ENCODE results near the gene HEMK1.

The HEMK1 gene

DNA sequence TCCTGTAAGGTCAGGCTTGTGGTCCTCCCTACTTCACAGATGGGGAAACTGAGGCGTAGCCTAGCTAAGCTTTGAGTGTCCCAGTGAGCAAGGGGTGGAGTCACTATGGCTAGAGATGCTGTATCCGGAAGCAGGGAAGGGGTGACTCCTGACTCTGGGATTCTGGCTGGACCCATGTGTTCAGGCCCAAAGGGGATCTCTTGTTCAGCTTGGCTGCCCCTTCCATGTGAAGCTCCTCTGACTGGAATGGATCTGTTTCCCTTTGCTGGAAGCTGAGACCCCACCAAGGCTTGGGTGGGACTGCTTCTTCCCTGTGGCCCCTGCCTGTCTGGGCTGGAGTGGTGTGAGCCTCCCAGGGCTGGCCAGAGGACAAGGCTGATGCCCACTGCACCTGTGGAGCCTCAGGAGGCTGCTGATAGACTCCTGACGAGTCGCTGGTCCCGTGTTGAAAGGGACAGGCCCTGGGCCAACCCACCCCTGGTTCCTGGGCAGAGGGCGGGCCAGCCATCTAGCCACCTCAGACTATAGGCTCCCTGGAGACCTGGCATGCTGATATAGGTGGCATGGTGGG is 48.7 kb downstream of the HEMK1 start:
- Mint-ChIP-seq H3K27ac (peak overlapping the region; percentile 86), H3K36me3 (ENCODE audit: low read depth) (peaks cover 42% of the 10 kb centered on the region), H3K27me3 (ENCODE audit: low read depth) (no peaks in the 10 kb centered on the region), H3K9me3 (no peaks in the 10 kb centered on the region), H3K4me3 (peak overlapping the region; percentile 94), H3K4me1 (ENCODE audit: low read depth) (peaks cover 69% of the 10 kb centered on the region)

DNA sequence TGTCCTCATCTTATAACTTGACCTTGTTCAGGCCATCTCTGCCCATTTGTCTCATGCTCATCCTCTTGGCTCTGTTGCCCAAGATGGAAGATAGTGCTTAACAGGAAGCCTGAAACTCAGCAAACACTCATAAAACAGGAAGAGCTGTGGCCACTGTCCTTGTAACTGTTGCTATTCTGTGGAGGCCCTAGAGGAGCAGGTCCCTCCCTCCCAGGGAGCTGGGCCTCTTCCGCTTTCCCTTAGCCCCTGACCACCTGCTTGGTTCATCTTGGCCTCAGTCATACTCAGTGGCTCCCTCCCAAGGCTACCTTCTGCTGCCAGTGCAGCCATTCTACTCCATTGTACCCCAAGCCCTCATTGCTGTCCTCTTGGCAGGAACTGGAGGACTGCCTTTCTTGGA is 51.1 kb downstream of the HEMK1 start:
- H3K4me3 Mint-ChIP-seq = peak overlapping the region; percentile 94
- peaks cover 55% of the 10 kb centered on the region for H3K36me3 Mint-ChIP-seq (ENCODE audit: low read depth)
- no peaks in the 10 kb centered on the region for H3K9me3 Mint-ChIP-seq
- peak overlapping the region; percentile 94 for H3K27ac Mint-ChIP-seq
- no peaks in the 10 kb centered on the region for H3K27me3 Mint-ChIP-seq (ENCODE audit: low read depth)
- peaks cover 73% of the 10 kb centered on the region for H3K4me1 Mint-ChIP-seq (ENCODE audit: low read depth)

DNA sequence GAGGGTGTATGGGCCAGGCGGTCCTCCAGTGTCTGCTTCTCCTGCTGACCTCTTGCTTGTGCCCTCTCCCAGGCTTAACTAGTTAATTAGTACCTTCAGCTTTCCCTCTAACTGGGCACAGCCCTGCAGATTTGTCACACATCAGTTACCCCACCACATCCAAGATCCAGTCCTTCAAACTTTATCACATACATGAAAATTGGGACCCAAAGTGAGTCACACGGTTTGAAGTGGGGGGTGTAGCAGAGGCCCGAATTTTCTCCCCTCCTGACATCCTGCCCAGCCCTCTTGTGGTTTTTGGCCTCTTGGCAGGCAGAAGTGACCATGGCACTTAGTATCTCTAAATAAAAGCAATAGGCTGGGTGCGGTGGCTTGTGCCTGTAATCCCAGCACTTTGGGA is 51.5 kb downstream of the HEMK1 start:
- peak overlapping the region; percentile 94 for H3K4me3 Mint-ChIP-seq
- H3K36me3 Mint-ChIP-seq (ENCODE audit: low read depth) = peaks cover 56% of the 10 kb centered on the region
- H3K27ac Mint-ChIP-seq = peak overlapping the region; percentile 94
- no peaks in the 10 kb centered on the region for H3K27me3 Mint-ChIP-seq (ENCODE audit: low read depth)
- H3K9me3 Mint-ChIP-seq = no peaks in the 10 kb centered on the region
- H3K4me1 Mint-ChIP-seq (ENCODE audit: low read depth) = peaks cover 71% of the 10 kb centered on the region

DNA sequence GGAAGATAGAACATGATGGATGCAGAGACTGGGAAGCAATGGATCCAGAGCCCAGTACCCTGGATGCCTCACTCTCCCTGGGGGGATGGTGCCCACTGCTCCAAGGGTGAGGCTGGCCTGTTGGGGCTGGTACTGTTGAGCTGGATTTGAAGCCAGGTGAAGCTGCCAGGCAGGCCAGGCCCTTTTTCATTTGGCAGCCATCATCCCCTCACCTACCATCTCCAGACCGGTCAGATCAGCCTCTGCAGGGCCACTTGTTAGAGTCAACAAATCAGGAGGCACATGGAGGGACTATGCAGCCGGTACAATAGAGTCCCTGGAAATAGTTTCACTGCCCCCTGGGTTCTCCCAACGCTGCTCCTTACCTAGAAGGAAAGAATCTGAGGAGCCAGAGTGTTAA is 53.6 kb downstream of the HEMK1 start:
- peak overlapping the region; percentile 85 for H3K27ac Mint-ChIP-seq
- no peak overlapping the region for H3K4me3 Mint-ChIP-seq
- H3K36me3 Mint-ChIP-seq (ENCODE audit: low read depth) = peaks cover 58% of the 10 kb centered on the region

DNA sequence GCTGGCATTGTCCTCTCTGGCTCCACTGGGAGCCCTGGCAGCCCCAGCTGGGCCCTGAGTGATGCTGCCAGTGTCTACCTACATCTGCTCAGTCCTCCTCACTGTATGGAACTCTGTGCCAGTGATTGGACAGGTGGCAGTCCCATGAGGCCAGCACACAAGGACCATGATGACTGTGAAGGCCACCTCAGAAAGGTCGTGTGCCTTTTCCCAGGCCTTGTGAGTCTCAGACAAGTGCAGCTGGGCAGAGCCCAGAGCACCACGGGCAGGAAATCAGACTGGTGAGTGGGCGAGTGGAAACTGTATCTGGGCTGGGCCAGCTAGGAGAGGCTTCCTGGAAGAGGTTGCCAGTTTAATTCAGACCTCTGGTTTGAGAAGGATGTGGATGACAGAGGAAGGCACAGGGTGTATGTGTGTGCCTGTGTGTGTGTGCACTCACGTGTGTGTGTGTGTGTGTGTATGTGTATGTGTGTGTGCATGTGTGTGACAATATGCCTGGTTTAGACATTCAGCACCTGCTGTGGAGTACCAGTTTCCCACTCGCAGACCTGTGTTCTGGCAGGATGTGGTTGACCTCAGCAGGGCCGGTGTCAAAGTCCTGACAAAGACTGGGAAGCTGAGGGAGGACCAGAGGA is 54.6 kb downstream of the HEMK1 start:
- Mint-ChIP-seq H3K27me3 (ENCODE audit: low read depth) (no peaks in the 10 kb centered on the region), H3K9me3 (no peaks in the 10 kb centered on the region), H3K36me3 (ENCODE audit: low read depth) (peaks cover 52% of the 10 kb centered on the region), H3K27ac (peak overlapping the region; percentile 85), H3K4me1 (ENCODE audit: low read depth) (peaks cover 75% of the 10 kb centered on the region), H3K4me3 (peak overlapping the region; percentile 67)

More for the DNA sequence above, 53.6 kb downstream of the HEMK1 start:
- Mint-ChIP-seq H3K9me3 (no peaks in the 10 kb centered on the region), H3K27me3 (ENCODE audit: low read depth) (no peaks in the 10 kb centered on the region), H3K4me1 (ENCODE audit: low read depth) (peaks cover 77% of the 10 kb centered on the region)

DNA sequence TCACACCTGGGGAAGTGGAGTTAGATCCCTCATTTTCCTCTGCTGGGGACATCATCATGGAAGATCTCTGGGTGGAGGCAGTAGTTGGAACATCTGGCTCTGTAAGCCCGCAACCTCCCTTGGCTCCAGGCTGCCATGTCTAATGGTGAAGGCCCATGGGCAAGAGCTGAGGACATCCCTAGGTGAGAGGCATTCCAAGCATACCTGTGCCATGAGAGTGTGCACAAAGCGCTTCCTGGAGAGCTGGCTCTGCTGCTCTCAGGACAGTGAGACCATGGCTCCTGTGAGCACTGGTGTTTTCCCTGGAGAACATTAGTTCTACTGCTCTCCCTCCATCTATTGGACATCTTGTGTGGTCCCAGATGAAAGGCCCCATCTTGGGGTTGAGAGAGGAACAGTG is 55.3 kb downstream of the HEMK1 start:
- Mint-ChIP-seq H3K27ac (peak overlapping the region; percentile 85), H3K4me3 (peak overlapping the region; percentile 67), H3K27me3 (ENCODE audit: low read depth) (no peaks in the 10 kb centered on the region), H3K36me3 (ENCODE audit: low read depth) (peaks cover 50% of the 10 kb centered on the region), H3K4me1 (ENCODE audit: low read depth) (peaks cover 69% of the 10 kb centered on the region), H3K9me3 (no peaks in the 10 kb centered on the region)

DNA sequence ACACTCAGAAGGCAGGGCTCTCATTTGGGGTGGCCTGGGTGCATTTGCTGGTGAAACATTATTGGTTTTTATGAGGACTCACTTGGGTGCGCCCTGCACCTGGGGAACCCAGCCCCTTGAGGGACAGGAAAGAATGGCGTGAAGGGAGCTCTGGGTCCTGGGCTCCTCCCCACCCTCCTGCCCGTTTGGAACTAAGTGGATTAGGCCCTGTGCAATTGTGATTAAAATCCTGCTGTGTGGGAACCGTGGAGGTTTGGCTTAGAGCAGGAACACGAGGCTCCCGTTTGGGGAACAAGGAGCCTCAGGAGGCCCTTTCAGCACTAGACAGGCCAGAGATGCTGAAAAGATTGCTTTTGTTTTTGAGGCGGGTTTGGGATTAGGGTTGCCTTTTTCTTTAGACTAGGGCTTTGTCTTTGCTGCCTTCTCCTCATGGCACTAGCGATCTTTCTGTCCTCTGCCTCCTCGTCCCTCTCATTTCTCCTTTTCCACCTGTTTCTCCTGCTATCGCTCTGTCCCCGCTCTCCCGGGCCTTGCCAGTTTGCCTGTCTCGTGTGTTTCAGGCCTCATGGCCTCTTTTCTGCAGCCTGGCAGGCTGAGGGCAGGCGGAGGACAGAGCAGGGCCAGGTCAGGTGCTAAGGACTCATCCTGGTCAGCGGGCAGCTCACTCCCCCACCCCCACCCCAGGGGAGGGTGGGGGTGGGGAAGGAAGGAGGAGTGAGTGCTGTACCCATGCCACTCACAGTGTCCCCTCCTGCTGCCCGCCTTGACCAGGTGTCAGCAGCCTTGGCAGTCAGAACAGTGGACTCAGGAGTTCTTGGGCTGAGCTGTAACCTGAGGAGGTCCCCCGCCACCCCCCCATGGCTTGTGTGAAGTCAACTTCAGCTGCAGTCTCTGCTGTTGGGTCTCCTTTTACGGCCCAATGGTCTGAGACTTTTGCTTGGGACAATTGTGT is 56.2 kb downstream of the HEMK1 start:
- Mint-ChIP-seq H3K27me3 (ENCODE audit: low read depth) (no peaks in the 10 kb centered on the region), H3K9me3 (no peaks in the 10 kb centered on the region), H3K36me3 (ENCODE audit: low read depth) (peaks cover 50% of the 10 kb centered on the region), H3K4me1 (ENCODE audit: low read depth) (peaks cover 68% of the 10 kb centered on the region), H3K27ac (peak overlapping the region; percentile 85), H3K4me3 (peak overlapping the region; percentile 3)

DNA sequence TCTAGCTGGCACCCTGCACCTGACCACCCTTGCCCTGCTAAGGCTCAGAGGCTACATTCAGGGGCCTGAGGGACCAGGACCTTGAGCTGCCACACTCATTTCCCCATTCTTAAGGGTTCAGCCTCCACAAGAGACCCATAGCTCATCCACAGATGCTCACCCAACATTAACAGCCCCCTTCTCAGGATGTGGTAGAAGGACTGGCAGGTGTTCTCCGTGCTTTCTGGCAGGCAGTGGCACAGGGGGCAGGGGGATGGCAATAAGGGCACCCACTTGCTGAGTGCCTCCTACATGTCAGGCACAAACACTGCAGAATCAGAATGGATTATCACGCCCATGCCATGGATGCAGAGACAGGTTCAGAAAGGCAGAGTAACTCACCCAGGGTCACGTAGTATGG is 57.1 kb downstream of the HEMK1 start:
- Mint-ChIP-seq H3K4me1 (ENCODE audit: low read depth) (peaks cover 67% of the 10 kb centered on the region), H3K9me3 (no peaks in the 10 kb centered on the region), H3K4me3 (no peak overlapping the region), H3K36me3 (ENCODE audit: low read depth) (peaks cover 47% of the 10 kb centered on the region), H3K27ac (no peak overlapping the region), H3K27me3 (ENCODE audit: low read depth) (no peaks in the 10 kb centered on the region)

DNA sequence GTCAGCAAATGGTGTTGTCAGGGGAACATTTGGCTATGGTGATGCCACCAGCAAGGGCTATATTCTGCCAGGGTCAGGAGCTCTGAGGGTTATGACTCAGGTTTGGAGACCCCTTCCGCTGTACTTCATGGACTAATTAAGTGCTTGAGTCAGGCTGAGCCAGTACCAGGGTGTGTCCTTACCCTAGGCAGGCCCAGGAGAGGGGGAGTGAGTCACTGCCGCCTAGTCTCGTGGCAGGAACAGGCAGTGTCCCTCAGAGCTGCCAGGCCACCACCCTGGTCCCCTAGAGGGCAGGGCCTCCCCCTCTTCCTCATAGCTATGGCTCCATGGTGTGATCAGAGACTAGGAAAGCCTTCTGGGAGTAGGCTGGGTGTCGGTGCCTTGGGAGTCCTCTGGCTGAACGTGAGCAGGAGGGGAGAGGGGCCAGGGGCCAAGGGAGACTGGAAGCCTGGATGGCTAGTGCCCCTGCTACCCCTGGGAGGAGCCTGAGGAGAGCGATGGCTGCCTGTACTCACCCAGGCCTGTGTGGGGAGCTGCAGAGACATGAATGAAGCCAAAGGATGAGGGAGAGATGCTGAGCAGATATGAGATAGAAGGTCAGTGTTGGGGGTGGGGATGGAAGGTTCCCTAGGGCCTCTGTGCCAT is 58.2 kb downstream of the HEMK1 start:
- Mint-ChIP-seq H3K9me3 (no peaks in the 10 kb centered on the region), H3K27ac (peak overlapping the region; percentile 63), H3K27me3 (ENCODE audit: low read depth) (no peaks in the 10 kb centered on the region), H3K4me1 (ENCODE audit: low read depth) (peaks cover 71% of the 10 kb centered on the region), H3K4me3 (peak overlapping the region; percentile 14), H3K36me3 (ENCODE audit: low read depth) (peaks cover 44% of the 10 kb centered on the region)

DNA sequence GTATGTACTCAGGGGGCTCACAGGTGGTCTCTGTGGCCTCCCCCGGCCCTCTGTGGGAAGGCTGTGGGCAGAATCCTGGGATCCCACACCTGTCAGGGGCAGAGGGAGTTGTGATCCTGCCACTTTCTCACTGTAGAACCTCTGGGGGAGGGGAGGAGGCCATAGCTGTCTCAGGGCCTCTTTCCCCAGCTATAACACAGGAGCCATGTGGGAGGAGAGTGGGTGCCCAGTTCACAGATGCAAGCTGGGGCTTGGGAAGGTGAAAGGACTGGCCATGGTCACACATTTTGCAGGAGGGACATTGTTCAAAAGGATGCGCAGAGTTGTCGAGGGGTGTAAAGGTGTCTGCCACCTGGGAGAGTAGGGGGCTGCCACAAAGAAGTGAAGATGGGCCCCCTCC is 59.3 kb downstream of the HEMK1 start:
- H3K27me3 Mint-ChIP-seq (ENCODE audit: low read depth) = no peaks in the 10 kb centered on the region
- no peak overlapping the region for H3K4me3 Mint-ChIP-seq
- H3K36me3 Mint-ChIP-seq (ENCODE audit: low read depth) = peaks cover 37% of the 10 kb centered on the region
- H3K9me3 Mint-ChIP-seq = no peaks in the 10 kb centered on the region
- peaks cover 72% of the 10 kb centered on the region for H3K4me1 Mint-ChIP-seq (ENCODE audit: low read depth)
- peak overlapping the region; percentile 32 for H3K27ac Mint-ChIP-seq

DNA sequence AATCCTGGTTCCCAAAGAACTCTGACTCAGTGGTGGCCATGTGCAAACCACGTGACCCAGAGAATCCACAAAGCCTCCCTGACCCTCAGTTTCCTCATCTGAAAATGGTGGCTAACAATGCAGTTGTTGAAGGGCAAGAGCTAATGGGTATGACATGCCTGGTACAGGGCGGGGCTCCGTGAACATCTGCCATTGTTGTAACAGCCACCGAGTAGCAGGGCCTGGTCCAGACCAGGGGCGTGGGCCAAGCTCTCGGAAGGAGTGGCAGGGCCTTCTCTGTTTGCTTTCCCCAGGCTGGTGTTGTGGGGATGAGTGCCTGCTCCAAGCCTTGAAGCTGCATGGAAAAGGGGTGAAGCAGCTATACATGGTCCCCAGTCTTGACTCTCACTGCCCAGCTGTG is 61.1 kb downstream of the HEMK1 start:
- H3K4me3 Mint-ChIP-seq = no peak overlapping the region

DNA sequence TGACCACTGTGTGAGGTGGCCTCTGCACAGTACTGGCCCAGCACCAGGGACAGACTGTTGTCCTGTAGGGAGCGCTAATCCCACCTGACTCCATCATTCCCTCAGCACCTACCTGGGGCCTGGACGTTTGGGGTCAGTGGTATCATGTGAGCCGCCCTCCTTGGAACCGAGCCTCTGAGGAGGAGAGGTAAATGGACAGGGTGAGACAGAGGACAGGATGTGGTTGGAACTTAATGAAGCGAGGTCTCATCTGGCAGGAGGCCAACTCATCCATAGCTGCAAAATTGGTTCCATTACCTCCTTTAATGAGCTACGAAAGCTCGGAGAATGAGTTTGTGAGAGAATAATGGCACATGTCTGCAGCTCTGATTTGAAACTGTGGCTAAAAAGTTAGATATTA is 61.6 kb downstream of the HEMK1 start:
- Mint-ChIP-seq H3K4me1 (ENCODE audit: low read depth) (peaks cover 65% of the 10 kb centered on the region), H3K9me3 (no peaks in the 10 kb centered on the region), H3K4me3 (no peak overlapping the region), H3K36me3 (ENCODE audit: low read depth) (peaks cover 28% of the 10 kb centered on the region), H3K27ac (no peak overlapping the region), H3K27me3 (ENCODE audit: low read depth) (no peaks in the 10 kb centered on the region)

More for the DNA sequence above, 61.1 kb downstream of the HEMK1 start:
- Mint-ChIP-seq H3K27ac (no peak overlapping the region), H3K9me3 (no peaks in the 10 kb centered on the region), H3K4me1 (ENCODE audit: low read depth) (peaks cover 67% of the 10 kb centered on the region), H3K27me3 (ENCODE audit: low read depth) (no peaks in the 10 kb centered on the region), H3K36me3 (ENCODE audit: low read depth) (peaks cover 30% of the 10 kb centered on the region)

DNA sequence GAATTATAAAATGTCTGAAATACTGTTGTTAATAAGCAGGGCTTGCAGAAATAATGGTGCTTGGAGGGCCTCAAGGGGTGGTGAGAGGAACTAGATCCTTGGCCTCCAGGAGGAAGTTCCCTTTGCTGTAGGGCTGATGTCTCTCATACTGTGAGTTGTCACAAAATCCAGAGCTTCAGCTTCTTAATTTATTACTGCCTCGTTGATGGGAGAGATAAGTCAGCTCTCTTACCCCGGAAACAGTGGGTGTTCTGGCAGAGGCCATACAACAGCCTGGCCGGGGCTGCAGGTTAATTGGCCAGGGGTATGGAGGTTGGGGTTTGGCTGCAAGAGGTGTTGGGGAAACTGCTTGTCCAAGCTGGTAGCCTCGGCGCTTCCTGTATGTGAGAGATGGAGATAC is 63.1 kb downstream of the HEMK1 start:
- Mint-ChIP-seq H3K27me3 (ENCODE audit: low read depth) (no peaks in the 10 kb centered on the region), H3K4me1 (ENCODE audit: low read depth) (peaks cover 67% of the 10 kb centered on the region), H3K4me3 (no peak overlapping the region), H3K9me3 (no peaks in the 10 kb centered on the region), H3K36me3 (ENCODE audit: low read depth) (peaks cover 32% of the 10 kb centered on the region), H3K27ac (peak overlapping the region; percentile 84)

DNA sequence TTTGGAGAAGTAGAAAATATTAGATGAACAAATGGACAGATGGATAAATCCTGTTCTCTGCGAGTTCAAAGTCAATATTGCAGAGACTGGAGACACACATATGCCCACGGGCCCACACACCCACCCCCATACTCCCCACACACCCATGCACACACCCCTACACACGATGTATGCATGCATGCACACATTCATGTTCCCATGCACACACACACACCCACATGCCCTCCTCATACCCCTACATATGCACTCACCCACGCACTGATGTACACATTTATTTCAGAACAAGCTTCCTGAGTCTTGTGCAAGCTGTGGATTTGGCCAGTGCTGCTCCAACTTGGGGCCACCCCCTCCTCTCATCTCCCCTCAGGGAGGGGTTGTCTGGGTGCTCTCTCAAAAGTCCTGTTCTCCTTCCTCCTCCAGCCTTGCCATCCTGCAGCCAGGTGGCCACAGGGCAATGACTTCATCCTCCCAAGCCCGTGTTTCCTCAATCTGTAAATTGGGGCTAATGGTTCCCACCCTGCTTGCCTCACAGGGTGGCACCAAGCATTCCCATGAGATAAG is 64.0 kb downstream of the HEMK1 start:
- no peaks in the 10 kb centered on the region for H3K9me3 Mint-ChIP-seq
- peak overlapping the region; percentile 65 for H3K27ac Mint-ChIP-seq
- H3K27me3 Mint-ChIP-seq (ENCODE audit: low read depth) = no peaks in the 10 kb centered on the region
- peaks cover 67% of the 10 kb centered on the region for H3K4me1 Mint-ChIP-seq (ENCODE audit: low read depth)
- peaks cover 33% of the 10 kb centered on the region for H3K36me3 Mint-ChIP-seq (ENCODE audit: low read depth)
- no peak overlapping the region for H3K4me3 Mint-ChIP-seq
